Measurements from ENCODE around the gene TTYH1. TPM values are rescaled to one million over a fixed set of nuclear protein-coding genes. Genes with fewer than 3 reads are reported as not detected.

Gene TTYH1
- total RNA-seq, 1 experiment from 2014 or later, result 0.62 TPM

- in situ Hi-C loops (cut with HindIII; ENCODE audit: low pct_unique_long_range_greater_than_20kb, low sequenced_read_pairs), result no loop called here
Measured at GRCh38 chr19:54469496-54469934, 54.3 kb downstream of the TTYH1 start.

GRCh38 chr19:54470276-54470887, 55.1 kb downstream of the TTYH1 start:
- ChIA-PET POLR2A (interaction anchor here (0.6 kb wide), 1 partner anchor 9 kb away, joined by 6 read pairs; no protein-coding TSS in a partner anchor), CTCF (no interaction called here)
- peaks cover 15% of the 10 kb centered on the region for H3K4me1 ChIP-seq (ENCODE audit: control insufficient read depth, insufficient read depth, low read length)
- peak overlapping the region in 1 of 2 experiments; percentile 59; a peak in 2 of 4 replicates for H3K4me3 ChIP-seq (ENCODE audit: low read depth in 2 of 2, low read length in 2 of 2)
- H3K27ac ChIP-seq (ENCODE audit: low read length), result peak overlapping the region; percentile 48; the same call in 1 of the 2 replicates
- no peaks in the 10 kb centered on the region for H3K9me3 ChIP-seq (ENCODE audit: control insufficient read depth, insufficient read depth, low read depth, low read length)
- H3K27me3 ChIP-seq (ENCODE audit: control insufficient read depth, insufficient read depth, low read length), result no peaks in the 10 kb centered on the region
- in situ Hi-C loops (cut with HindIII; ENCODE audit: low pct_unique_long_range_greater_than_20kb, low sequenced_read_pairs) (no loop called here), intact Hi-C loops (cut with micrococcal nuclease; ENCODE audit: unreplicated experiment) (no loop called here)
- no peak for DNase-seq (ENCODE audit: low read depth, low spot score)
- no peak; the same call in 1 of the 2 replicates for ATAC-seq
- no TSS peak for BruUV-seq (replicated peaks)
- H3K36me3 ChIP-seq (ENCODE audit: control insufficient read depth, insufficient read depth, low read length), result no peaks in the 10 kb centered on the region
- TF ChIP-seq REST (IDR thresholded peaks at IDR 0.05; ENCODE audit: insufficient read depth in 1 of 2, low read depth in 2 of 2, low read length in 1 of 2) (no peak), POLR2AphosphoS5 (IDR thresholded peaks at IDR 0.05; ENCODE audit: low read depth, low read length) (no peak), TCF7L2 (IDR thresholded peaks at IDR 0.05; ENCODE audit: low read depth, low read length) (no peak), SIN3A (IDR thresholded peaks at IDR 0.05; ENCODE audit: borderline replicate concordance, insufficient read depth, low read depth, low read length) (no peak), CTCF (IDR thresholded peaks at IDR 0.05) (no peak)

More at GRCh38 chr19:54469496-54469934, 54.3 kb downstream of the TTYH1 start:
- no peak for TF ChIP-seq SIN3A (IDR thresholded peaks at IDR 0.05; ENCODE audit: borderline replicate concordance, insufficient read depth, low read depth, low read length)
- no peak for TF ChIP-seq CTCF (IDR thresholded peaks at IDR 0.05)
- TF ChIP-seq REST (IDR thresholded peaks at IDR 0.05; ENCODE audit: insufficient read depth in 1 of 2, low read depth in 2 of 2, low read length in 1 of 2), result no peak
- TF ChIP-seq TCF7L2 (IDR thresholded peaks at IDR 0.05; ENCODE audit: low read depth, low read length), result no peak
- no peak for TF ChIP-seq POLR2AphosphoS5 (IDR thresholded peaks at IDR 0.05; ENCODE audit: low read depth, low read length)
- Histone ChIP-seq H3K27me3 (ENCODE audit: control insufficient read depth, insufficient read depth, low read length) (no peaks in the 10 kb centered on the region), H3K36me3 (ENCODE audit: control insufficient read depth, insufficient read depth, low read length) (no peaks in the 10 kb centered on the region), H3K27ac (ENCODE audit: low read length) (no peak overlapping the region), H3K9me3 (ENCODE audit: control insufficient read depth, insufficient read depth, low read depth, low read length) (no peaks in the 10 kb centered on the region), H3K4me1 (ENCODE audit: control insufficient read depth, insufficient read depth, low read length) (peaks cover 15% of the 10 kb centered on the region), H3K4me3 (ENCODE audit: low read depth in 2 of 2, low read length in 2 of 2) (no peak overlapping the region)
- intact Hi-C loops (cut with micrococcal nuclease; ENCODE audit: unreplicated experiment), result no loop called here
- ChIA-PET POLR2A (no interaction called here), CTCF (no interaction called here)
- DNase-seq (ENCODE audit: low read depth, low spot score) (no peak), ATAC-seq (no peak)
- BruUV-seq (replicated peaks), result no TSS peak
